Gastrocnemius medialis (tissue), 4 donors: ENCODE results near the gene LRP5. TPM values are rescaled to one million over a fixed set of nuclear protein-coding genes. Genes with fewer than 3 reads are reported as not detected.

ENCODE experiments used
- ATAC-seq, 2 donors: fragments of 150-250 bp; one replicate each; pipeline ENCODE4 v1.9.1; 2016
- DNase-seq, 2 donors: peaks; one replicate each; pipeline ENCODE4 v3.0.0-alpha.2; 2019
- H3K27ac ChIP-seq, 4 donors: fragments of 200-600 bp; sonication (generic); 1 replicate in 1 of 4; 2 replicates in 3 of 4; pipeline ENCODE4 v1.5.1; 2016 to 2018; ENCODE audit warnings: mild to moderate bottlenecking in 2 of 4, moderate library complexity in 1 of 4
- H3K27me3 ChIP-seq, 3 donors: fragments of 200-600 bp; sonication (generic) in 2 of 3; 1 replicate in 1 of 3; 2 replicates in 2 of 3; pipeline versions ENCODE4 v1.5.1 to v1.6.0; 2016 to 2019; ENCODE audit warnings: mild to moderate bottlenecking in 1 of 3, moderate library complexity in 1 of 3
- H3K36me3 ChIP-seq, 2 donors: fragments of 200-600 bp; sonication (generic) in 1 of 2; one replicate each; pipeline ENCODE4 v1.5.1; 2017 to 2018
- H3K4me1 ChIP-seq, 2 donors: fragments of 200-600 bp; sonication (generic) in 1 of 2; one replicate each; pipeline ENCODE4 v1.5.1; 2016 to 2017; ENCODE audit warnings: mild to moderate bottlenecking in 2 of 2
- H3K4me3 ChIP-seq, 4 donors: fragments of 200-600 bp; sonication (generic) in 3 of 4; 1 replicate in 1 of 4; 2 replicates in 3 of 4; pipeline ENCODE4 v1.5.1; 2016 to 2019; ENCODE audit warnings: mild to moderate bottlenecking in 2 of 4
- H3K9me3 ChIP-seq, 3 donors: fragments of 200-600 bp; sonication (generic) in 2 of 3; 1 replicate in 1 of 3; 2 replicates in 2 of 3; pipeline ENCODE4 v1.5.1; 2016 to 2019
- POLR2A ChIP-seq, 2 donors: fragments of 450-650 bp; IDR thresholded peaks; one replicate each; pipeline ENCODE4 v1.6.1; 2017; ENCODE audit warnings: antibody characterized with exemption in 2 of 2, mild to moderate bottlenecking in 2 of 2, moderate library complexity in 2 of 2
- in situ Hi-C, 4 donors: fragments of 200-750 bp; cut with MboI; loops; one replicate each; pipeline versions ENCODE4 v1.15.0 to v1.8.0; 2017; ENCODE audit warnings: low sequenced_read_pairs in 4 of 4
- intact Hi-C: fragments of 100-400 bp; cut with DNase I; formaldehyde crosslinking; loops from one replicate; pipeline ENCODE4 v1.15.1; 2023; ENCODE audit warnings: low total_unique reads
- total RNA-seq, 4 donors: library from RNA; depleted of rRNA; stranded (reverse); fragments of >200 nt; gene quantifications; one replicate each; pipeline versions ENCODE4 v1.1.0 to v1.2.3, GENCODE V29; 2016
- TF ChIP-seq, protein P1 (sequence below), 5 experiments: fragments of 450-650 bp in 3 of 5; fragments of 200-600 bp in 2 of 5; sonication (generic) in 2 of 5; IDR thresholded peaks in 4 of 5; conservative IDR thresholded peaks in 1 of 5; 1 replicate in 4 of 5; 2 replicates in 1 of 5; pipeline ENCODE4 v1.5.1; 2016 to 2019; ENCODE audit warnings: antibody characterized with exemption in 5 of 5, mild to moderate bottlenecking in 3 of 5, moderate library complexity in 3 of 5

Gene LRP5
- total RNA-seq, 4 donors from 2014 or later = 3.7 to 12.3 (median 8.1) TPM

DNA sequence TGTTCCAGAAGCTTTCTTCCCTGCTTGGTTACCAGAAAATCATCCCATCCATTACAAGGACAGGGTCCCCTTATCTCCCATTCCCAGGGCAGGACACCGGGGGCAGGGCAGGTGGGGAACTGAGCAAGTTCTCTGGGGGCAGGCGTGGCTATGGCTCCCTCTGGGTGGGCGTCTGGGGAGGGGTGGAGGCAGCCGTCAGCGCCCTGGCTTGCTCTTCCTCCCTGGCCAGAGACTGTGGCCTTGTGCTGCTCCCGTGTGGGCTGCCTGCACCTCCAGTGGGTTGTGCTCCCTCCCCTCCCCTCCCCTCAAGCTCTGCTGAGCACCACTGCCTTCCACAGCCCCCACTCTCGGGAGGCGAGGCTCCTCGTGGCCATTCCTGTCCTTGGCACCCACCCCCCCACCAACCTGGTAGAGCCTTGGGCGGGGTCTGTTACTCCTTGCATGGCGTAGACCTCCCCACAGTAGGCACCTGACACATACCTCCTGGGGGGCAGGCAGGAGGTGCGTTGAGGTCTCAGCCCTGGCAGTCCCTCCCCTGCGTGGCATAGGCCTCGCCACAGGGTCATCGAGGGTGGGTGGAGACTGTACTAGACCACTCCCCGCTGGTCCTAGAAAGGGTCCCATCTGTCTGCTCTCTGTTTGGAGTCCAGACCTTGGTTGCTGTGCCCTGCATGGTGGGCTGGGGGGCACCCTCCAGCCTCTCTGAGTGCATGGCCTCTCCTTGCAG is 123.9 kb downstream of the LRP5 start:
- no peak for ATAC-seq
- Histone ChIP-seq H3K4me3 (no peak overlapping the region), H3K27me3 (no peaks in the 10 kb centered on the region), H3K9me3 (no peaks in the 10 kb centered on the region), H3K36me3 (peaks cover 0 to 11% of the 10 kb centered on the region in 2 donors), H3K4me1 (no peaks in the 10 kb centered on the region), H3K27ac (no peak overlapping the region)
- in situ Hi-C loops (loop anchor here in 1 of 4 donors (25.0 kb wide), 1 partner anchor 124 kb away; the partner anchor contains the start of gene LRP5), intact Hi-C loops (no loop called here)
- TF ChIP-seq POLR2A (IDR thresholded peaks at IDR 0.05) = no peak
- TF ChIP-seq, protein P1, sequence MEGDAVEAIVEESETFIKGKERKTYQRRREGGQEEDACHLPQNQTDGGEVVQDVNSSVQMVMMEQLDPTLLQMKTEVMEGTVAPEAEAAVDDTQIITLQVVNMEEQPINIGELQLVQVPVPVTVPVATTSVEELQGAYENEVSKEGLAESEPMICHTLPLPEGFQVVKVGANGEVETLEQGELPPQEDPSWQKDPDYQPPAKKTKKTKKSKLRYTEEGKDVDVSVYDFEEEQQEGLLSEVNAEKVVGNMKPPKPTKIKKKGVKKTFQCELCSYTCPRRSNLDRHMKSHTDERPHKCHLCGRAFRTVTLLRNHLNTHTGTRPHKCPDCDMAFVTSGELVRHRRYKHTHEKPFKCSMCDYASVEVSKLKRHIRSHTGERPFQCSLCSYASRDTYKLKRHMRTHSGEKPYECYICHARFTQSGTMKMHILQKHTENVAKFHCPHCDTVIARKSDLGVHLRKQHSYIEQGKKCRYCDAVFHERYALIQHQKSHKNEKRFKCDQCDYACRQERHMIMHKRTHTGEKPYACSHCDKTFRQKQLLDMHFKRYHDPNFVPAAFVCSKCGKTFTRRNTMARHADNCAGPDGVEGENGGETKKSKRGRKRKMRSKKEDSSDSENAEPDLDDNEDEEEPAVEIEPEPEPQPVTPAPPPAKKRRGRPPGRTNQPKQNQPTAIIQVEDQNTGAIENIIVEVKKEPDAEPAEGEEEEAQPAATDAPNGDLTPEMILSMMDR (IDR thresholded peaks at IDR 0.05 in 4 of 5, conservative IDR thresholded peaks at IDR 0.05 in 1 of 5) = no peak
- no peak for DNase-seq

DNA sequence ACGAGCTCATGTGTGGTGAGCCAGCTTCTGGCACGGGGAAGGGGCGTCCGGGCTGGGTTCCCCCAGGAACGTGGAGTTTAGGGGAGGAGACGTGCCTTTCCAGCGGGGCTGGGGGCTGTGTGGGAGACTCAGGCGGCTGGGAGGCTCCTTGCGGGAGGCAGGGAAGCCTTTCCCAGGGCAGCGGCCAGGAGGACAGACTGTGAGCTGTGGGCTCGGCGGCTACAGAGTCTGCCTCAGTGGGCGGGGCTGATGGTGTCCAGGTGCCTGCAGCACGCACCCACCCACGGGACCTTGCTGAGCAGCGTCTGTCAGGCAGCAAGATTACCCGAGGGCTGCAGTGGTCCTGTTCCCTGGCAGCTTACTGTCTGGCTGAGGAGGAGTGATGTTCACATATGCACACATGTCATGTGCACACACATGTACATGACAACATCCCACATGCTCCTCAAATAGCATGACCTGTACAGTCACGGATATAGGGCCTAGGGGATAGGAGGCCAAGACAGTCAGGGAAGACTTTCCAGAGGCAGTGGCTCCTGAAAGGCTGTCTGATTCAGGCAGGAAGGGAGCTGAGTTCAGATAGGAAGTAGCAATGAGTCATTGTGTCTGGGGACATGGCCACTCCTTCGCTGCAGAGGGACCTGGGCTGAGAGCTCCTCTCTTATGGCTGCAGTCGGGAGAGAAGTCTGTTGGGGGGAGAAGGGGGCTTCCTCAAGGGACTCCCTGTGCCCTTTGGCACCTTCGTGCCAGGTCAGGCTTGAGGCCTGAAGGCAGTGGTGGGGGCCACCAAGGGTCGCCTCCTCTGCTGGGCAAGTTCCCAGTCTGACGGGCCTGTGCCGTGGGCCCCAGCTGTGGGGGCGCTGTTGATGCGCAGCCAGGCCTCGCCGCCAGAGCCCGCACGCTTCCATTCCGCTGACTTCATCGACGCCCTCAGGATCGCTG is 124.9 kb downstream of the LRP5 start:
- no peaks in the 10 kb centered on the region for H3K27me3 ChIP-seq
- DNase-seq (peak in 1 of 2 donors; percentile 42), ATAC-seq (peak; percentile 68 to 75)
- no peak overlapping the region for H3K4me3 ChIP-seq
- in situ Hi-C loops = loop anchor here in 1 of 4 donors (25.0 kb wide), 1 partner anchor 125 kb away; the partner anchor contains the start of gene LRP5
- intact Hi-C loops = no loop called here
- H3K36me3 ChIP-seq = peaks cover 0 to 11% of the 10 kb centered on the region in 2 donors
- H3K27ac ChIP-seq = peak overlapping the region; percentile 1 to 29 (median 6)
- TF ChIP-seq, protein P1 (IDR thresholded peaks at IDR 0.05 in 4 of 5, conservative IDR thresholded peaks at IDR 0.05 in 1 of 5) = peak in 2 of 5 experiments; percentile 14 to 16
- no peak for TF ChIP-seq POLR2A (IDR thresholded peaks at IDR 0.05)
- H3K4me1 ChIP-seq = no peaks in the 10 kb centered on the region
- no peaks in the 10 kb centered on the region for H3K9me3 ChIP-seq

DNA sequence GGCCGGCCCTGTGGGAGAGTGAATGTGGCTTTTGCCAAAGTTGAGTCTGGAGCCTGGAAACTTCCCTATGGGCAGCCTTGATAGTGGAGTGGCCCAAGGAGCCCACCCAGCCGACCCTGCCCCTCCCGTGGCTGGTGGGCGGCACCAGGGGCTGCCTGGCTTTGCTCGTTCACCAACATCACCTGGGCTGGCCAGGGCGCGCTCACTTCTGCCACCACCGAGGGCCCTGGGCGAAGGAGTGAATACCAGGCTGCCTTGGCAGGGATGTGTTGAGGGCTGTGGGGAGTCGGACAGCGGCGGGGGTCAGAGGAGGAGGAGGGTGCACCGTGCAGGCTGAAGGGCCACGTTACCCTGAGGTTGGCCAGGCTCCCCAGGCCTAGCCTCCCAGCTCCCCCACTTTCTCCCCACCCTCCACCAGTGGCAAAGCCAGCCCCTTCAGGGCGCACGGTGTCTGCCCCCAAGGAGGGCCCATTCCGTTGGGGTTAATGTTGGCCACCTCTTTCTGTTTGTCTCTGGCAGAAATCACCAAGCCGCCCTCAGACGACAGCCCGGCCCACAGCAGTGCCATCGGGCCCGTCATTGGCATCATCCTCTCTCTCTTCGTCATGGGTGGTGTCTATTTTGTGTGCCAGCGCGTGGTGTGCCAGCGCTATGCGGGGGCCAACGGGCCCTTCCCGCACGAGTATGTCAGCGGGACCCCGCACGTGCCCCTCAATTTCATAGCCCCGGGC is 125.7 kb downstream of the LRP5 start:
- H3K36me3 ChIP-seq = peaks cover 0 to 11% of the 10 kb centered on the region in 2 donors
- ATAC-seq (no peak), DNase-seq (no peak)
- TF ChIP-seq, protein P1 (IDR thresholded peaks at IDR 0.05 in 4 of 5, conservative IDR thresholded peaks at IDR 0.05 in 1 of 5) = no peak
- no peak for TF ChIP-seq POLR2A (IDR thresholded peaks at IDR 0.05)
- in situ Hi-C loops (loop anchor here in 1 of 4 donors (25.0 kb wide), 1 partner anchor 126 kb away; the partner anchor contains the start of gene LRP5), intact Hi-C loops (no loop called here)
- no peaks in the 10 kb centered on the region for H3K4me1 ChIP-seq
- no peaks in the 10 kb centered on the region for H3K27me3 ChIP-seq
- H3K27ac ChIP-seq = peak overlapping the region; percentile 1 to 29 (median 6)
- no peak overlapping the region for H3K4me3 ChIP-seq
- H3K9me3 ChIP-seq = no peaks in the 10 kb centered on the region

DNA sequence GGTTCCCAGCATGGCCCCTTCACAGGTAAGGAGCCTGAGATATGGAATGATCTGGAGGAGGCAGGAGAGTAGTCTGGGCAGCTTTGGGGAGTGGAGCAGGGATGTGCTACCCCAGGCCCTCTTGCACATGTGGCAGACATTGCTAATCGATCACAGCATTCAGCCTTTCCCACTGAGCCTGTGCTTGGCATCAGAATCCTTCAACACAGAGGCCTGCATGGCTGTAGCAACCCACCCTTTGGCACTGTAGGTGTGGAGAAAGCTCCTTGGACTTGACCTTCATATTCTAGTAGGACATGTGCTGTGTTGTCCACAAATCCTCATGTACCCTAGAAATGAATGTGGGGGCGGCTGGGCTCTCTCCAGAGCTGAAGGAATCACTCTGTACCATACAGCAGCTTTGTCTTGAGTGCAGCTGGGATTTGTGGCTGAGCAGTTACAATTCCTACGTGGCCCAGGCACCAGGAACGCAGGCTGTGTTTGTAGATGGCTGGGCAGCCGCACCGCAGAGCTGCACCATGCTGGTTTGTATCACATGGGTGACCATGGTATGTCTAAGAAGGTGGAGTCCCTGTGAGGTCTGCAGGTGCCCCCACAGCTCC is 126.4 kb downstream of the LRP5 start:
- Histone ChIP-seq H3K27ac (no peak overlapping the region), H3K27me3 (no peaks in the 10 kb centered on the region), H3K9me3 (no peaks in the 10 kb centered on the region), H3K4me1 (no peaks in the 10 kb centered on the region), H3K4me3 (no peak overlapping the region), H3K36me3 (peaks cover 0 to 5% of the 10 kb centered on the region in 2 donors)
- intact Hi-C loops = no loop called here
- DNase-seq (no peak), ATAC-seq (no peak)
- TF ChIP-seq POLR2A (IDR thresholded peaks at IDR 0.05) = no peak
- TF ChIP-seq, protein P1 (IDR thresholded peaks at IDR 0.05 in 4 of 5, conservative IDR thresholded peaks at IDR 0.05 in 1 of 5) = no peak
- in situ Hi-C loops = loop anchor here in 1 of 4 donors (25.0 kb wide), 1 partner anchor 126 kb away; the partner anchor contains the start of gene LRP5
